GM19240 (cell line): ENCODE results near the gene PHLPP2.

Experiments
- DNase-seq: peaks from one replicate; pipeline ENCODE4 v3.0.0; 2011; ENCODE audit warnings: low spot score; ENCODE audit not compliant: insufficient read length

PHLPP2 gene

DNA sequence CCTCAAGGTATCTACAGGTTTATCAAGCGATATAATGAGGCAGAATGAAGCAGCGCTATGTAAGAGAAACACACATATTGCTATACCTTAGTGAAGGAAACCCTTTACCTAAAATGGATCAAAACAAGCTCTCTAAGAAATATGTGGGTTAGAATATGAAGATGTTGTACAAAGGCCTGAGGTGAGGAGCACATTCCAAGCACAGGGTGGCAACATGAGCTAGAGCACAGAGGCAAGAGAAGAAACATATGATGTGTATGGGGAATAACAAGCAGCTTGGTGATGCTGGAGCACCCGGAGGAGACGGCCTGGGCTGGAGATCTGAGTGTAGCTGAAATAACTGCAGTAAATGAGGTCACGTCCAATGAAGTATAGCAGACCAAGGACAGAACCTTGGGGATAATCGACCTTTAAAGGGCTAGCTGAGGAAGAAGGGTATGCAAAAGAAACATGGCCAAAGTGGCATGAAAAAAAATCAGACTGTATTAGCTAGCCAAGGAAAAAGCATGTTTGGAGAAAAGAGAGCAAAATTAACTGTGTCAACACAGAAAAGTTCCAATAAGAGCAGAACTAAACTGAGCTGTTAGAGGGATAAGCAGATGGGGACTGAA, 54.5 kb downstream of the PHLPP2 start:
- no peak for DNase-seq

DNA sequence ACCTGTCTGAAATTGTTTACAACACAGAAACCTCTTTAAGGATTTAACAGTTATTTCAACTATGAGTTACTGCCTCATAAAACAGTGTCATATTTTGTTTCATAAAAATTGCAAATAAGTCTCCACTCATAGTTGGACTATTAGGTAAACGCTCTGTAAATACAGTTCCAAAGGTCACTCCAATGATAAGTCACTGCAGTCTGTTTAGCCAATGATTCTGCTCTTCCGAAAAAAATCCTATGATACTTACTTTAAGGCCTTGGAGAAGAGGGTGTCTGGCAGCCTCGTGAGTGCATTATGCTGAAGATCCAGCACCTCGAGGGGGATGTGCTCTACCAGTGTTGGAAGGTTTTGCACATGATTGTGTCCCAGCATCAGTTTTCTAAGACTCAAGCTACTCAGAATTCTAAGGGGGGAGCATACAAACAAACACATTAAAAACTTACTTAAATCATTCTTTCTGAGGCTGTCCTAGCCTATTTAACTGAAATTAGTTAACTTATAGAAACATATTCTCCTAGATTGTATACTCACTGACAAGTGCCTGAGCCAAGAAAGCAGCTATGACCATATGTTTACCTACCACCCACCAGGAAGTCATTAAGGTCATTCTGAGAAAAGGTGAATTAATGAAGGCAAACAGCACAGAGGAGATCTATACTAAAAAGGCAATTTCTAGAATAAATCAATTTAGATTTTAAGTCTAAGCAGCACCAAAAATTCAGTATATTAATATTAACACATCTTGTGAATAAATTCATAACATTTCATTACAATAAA, 57.4 kb downstream of the PHLPP2 start:
- no peak for DNase-seq

DNA sequence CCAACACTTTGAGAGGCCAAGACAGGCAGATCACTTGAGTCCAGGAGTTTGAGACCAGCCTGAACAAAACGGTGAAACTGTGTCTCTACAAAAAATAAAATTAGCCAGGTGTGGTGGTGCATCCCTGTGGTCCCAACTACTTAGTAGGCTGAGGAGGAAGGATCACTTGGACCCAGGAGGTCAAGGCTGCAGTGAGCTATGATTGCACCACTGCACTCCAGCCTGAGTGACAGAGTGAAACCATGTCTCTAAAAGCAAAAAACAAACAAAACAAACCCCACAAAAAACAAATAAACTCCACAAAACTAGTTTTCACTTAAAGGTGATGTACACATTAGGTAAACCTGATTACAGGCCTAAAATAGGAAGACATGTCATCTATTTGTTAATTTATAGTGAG, 58.2 kb downstream of the PHLPP2 start:
- DNase-seq = no peak

DNA sequence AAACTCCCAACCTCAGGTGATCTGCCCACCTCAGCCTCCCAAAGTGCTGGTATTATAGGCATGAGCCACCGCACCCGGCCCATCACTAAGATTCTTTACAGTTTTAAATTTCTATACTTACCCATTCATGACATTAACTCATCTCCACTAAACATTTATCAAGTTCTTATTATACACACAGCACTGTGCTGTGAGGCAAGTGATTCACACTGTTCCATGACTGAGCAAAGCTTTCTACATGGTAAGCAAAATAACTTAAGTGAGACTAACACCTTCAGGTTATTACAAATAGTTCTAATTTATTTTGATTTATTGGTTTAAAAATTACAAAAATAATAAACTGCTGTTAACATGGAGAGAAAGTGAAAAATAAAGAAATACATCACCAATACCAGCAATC, 65.0 kb downstream of the PHLPP2 start:
- no peak for DNase-seq

DNA sequence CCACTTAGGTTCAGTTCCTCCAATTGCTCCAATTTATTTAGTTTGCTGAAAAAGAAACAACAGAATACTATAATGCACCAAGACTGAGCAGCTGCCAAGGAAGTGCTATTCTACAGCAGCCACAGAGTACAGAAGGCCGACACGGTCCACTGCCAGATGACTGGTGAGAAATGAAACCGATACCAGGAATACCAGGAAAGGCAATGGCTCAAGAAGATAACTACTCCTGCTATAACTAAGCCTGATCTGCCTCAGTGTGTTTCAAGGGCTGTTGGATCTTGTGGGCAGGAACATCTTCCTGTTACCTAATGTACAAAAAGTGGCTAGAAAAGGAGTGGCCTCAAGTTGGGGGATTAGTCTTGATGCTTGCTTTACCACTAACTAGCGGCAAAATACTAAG, 65.7 kb downstream of the PHLPP2 start:
- no peak for DNase-seq

DNA sequence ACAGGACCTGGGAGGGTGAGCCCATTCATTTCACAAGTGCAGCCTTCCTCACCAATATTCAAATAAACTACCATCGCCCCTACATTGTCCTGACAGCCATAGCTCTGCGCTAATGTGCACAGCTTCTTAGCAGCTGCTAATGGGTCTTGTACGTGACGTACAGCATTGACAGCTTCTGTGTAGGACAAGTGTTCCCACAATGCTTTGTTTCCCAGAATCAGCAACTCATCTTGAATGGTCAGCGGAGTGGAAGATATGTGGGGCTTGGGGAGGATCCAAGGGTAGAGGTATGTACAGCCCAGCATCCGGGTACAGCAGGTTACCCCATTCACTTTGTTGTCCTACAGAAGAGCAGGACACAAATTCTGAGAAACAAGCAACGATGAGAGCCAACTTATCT, 74.8 kb downstream of the PHLPP2 start:
- no peak for DNase-seq

DNA sequence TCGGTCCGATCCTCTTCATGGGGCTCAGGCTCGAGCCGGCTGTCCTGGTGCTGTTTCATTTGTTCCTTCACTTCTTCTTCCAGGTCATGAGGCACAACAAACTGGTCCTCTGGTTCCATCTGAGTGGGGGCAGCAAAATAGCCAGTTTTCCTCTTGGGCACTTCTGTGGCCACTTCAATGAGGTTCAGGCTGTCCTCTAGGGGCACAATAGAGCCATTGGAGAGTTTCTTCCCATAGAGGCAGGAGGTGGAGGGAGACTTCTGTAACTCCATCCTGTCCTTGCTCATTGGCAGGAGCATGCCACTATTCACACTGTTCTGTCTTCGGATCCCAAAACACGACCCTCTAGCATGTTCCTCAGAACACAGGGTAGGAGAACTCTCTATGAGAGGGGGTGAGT, 75.6 kb downstream of the PHLPP2 start:
- no peak for DNase-seq

DNA sequence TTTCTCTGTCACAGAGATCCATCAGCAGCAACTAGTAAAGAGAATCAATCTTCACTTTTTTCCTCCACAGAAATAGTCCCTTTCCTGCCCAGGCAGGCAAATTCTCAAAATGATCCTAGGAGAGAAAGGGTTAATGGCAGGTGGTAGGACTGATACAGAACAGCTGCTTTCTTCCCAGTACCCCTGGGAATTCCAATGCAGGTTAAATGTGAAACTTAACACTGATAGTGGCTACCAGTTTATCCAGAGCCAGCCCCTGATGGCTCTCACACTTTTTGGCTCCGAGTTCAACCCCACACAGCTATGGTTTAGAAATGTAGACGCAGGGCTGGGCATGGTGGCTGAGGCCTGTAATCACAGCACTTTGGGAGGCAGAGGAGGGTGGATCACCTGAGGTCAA, 76.3 kb downstream of the PHLPP2 start:
- DNase-seq = no peak

DNA sequence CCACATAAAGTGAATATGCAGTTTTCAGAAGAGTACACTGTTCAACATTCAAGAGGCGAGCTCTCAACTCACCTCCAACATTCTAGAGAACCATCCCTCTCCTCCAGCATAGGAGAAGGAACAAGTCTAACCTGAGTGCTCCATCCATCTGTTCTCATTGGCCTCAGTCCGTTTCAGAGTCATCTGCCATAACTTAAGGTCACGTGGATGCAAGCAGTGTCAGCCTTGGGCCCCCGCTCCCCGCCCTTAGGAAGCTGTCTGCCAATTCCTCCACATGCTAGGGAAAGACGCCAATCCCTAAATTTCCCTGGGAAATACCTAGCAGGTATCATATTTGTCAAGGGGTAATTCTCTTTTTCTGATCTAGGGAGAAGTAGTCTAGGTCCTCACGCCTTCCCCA, 77.1 kb downstream of the PHLPP2 start:
- DNase-seq = no peak

DNA sequence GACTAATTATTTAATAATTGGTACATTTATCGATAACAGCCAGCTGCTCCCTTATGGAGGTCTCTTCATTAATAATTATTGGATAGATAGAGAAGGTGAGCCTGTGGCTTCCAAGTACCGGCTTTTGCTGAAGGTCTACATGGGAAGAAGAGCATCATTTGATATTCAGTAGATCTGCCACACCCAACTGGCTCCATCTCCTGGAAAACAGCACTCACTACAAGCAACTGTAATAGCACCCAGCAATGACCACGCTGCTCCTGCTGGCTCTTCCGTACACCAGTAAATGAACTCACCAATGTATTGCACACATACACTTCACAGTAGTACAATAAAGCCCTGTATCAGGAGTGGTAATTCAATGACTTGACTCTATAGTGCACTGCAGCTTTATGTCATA, 79.1 kb downstream of the PHLPP2 start:
- DNase-seq = no peak

DNA sequence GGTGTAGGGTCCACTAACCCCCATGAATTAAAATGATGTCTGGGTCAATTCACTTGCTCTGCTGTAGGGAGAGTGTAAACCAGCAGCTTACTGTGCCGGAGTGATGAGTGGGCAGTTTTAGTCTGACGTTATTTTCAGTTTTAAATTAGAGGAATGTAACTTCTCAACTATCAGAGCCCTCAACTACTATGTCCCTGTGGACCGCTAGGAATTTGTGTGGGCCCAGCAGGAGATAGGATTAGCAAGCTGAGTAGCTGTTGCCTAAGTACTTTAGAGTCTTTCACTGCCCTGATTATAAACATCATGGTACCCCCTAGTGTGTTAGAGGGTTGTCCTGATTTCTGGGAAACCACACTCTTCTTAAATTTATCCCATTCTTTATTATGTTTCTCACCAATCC, 87.1 kb downstream of the PHLPP2 start:
- DNase-seq = no peak

DNA sequence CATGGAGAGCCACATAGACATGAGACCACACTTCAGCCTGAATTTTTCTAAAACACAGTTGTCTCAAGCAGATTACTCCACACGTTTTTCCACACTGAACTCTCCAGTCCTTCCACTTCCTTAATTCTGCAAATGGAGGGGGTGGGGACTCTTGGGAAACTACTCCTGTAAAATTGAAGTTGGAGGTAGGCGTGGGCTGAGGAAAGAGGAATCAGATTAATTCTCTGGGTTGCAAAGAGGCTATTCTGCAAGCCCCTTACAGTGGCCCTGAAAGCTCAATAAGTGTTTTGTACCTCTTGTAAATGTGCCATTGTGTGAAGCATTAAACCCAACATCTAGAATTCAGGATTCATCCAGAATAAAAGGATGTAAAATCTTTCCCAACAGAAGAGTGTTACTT, 88.9 kb downstream of the PHLPP2 start:
- no peak for DNase-seq

DNA sequence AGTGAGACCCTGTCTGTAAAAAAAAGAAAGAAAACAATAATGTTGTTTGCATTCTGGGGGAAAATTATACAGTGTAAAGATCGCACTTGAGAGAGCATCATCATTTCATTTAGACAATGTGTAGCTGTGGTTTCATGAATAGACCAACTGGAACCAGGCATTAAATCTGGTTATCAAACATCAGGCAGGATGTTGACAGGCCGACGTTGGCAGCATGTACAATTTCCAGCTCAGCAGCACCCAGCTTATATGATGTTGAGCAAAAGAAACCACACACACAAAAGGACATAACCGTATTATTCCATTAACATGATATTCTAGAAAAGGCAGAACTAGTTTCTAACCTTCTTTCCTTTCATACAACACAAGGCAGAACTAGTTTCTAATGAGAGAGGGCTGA, 92.7 kb downstream of the PHLPP2 start:
- DNase-seq = no peak

DNA sequence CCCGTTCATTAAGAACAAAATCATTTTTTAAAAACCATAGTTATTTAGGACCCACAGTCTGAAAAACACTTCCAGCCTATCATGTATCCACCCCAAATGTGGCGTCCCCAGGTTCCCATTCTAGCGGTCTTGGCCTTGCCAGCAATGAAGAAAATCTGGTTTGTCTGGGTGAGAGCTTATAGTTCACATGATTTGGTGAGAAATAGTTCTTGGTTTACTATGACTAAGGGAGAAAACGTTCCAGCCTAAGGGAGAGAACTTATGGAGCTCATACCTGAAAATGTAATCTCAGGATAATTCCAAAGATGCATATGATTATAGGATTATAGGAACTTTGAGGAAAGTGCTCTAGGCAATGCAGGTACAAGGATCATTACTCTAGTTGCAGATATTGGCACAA, 93.7 kb downstream of the PHLPP2 start:
- no peak for DNase-seq

DNA sequence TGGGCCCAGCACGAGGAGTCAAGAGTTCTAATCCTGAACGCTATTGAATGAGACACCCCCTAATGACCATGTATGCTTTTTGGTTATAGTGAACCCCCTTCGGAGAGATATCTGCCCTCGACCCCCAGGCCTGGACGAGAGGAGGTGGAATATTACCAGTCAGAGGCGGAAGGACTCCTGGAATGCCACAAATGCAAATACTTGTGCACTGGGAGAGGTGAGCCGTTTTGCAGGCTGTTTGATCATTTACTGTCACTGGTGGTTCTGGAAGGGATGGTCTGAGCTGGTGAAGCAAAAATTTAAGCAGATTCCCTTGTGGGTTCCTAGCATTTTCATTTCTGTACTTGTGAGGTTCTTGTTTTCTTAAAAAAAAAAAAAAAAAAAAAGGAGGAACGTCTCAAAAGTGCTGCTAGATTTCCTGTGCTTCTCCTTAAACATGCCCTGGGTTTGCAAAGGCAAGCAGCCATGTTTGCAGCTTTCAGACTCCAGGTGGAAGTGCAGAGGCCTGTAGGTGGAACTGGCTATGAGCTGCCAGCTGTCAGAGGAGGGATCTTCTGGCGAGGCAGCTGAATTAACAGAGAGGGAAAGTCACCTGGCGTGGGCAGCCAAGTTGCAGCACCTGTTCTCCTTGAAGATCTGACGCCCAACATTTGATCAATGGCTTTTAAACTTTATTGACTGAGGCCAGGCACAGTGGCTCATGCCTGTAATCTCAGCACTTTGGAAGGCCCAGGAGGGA, 95.1 kb downstream of the PHLPP2 start:
- no peak for DNase-seq

DNA sequence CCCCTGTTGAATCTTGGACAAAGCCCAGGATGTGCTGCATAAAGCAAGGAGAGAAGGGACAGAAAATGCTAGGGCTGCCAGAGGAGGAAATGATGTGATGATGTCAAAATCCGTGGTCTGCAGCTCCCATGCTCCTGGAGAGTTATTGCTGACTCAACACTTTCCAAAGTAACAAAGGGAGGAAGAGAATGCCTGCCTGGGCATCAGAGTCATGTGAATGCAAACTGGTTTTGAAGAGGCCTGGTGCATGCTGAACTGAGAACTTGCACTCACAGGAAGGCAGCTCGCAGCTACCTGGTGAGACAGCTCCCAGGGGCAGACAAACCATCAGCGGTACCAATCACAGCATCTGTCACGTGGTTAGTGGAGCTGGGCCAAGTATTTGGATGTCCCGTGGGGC, 95.7 kb downstream of the PHLPP2 start:
- no peak for DNase-seq

DNA sequence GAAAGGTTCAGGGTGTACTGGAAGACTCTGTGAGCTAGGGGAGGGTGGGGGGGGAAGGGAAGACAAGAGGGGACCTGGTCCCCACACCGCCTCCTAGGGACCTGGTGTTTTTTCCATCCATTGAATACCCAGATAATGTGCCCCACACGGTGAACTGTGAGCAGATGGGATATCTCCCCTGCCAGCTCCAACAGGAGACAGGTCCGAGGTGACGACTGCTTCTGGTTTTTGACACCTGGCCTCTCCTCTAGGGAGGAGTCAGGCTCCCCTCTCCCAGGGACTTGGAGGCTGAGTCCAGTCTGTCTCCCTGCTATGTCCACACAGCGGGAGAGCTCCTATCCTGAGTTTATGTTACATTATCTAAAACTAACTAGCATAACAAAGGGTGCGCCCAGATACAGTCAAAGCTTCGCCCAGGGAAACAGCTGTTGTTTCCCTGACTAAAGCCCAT, 96.7 kb downstream of the PHLPP2 start:
- no peak for DNase-seq

DNA sequence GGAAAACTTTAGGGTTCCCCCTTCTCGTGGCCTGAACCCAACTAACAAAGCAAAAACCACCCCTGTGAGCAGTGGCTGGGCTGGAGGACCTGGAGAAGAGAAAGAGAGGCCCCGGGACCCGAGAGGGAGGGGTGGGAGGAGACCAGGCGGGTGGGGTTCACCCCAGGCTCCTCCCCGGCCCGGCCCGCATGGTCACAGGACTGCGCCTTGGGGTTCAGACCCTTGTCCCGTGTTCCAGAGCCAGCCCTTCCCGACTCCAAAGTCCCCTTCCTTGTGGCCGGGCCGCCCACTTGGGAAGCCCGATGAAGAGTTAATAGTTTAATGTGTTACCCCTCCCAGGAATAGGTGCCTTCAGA, 97.7 kb downstream of the PHLPP2 start:
- no peak for DNase-seq

DNA sequence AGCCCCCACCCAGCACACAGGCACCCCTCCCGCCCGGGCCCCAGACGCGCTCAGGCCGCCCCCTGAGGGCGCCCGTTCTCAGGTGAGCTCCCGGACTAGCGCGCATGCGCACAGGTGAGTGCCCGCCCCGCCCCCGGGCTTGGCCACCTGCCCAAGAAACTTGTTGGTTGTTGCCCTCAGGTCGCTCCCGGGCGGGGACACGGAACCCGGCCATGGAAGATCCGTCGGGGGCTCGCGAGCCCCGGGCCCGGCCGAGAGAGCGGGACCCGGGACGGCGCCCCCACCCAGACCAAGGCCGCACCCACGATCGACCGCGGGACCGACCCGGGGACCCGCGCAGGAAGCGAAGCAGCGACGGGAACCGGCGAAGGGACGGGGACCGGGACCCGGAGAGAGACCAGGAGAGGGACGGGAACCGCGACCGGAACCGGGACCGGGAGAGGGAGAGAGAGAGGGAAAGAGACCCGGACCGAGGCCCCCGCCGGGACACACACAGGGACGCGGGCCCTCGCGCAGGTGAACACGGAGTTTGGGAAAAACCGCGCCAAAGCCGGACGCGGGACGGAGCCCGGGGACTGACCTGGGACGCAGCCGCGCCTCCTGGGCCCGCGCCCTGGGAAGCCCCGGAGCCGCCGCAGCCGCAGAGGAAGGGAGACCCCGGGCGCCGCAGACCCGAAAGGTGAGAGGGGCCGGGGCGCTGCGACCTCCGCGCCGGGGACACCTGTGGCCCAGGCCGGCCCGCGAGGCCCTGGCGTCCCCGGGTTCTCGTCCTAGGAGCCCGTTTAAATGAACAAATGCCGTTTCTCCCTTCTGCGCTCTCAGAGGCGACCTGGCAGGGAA, 98.3 kb downstream of the PHLPP2 start, which contains the start of gene MARVELD3:
MARVELD3 (plus strand) TSS at position 167 of the 840 bp plus-strand sequence; CDS start at position 213, 46 bp downstream.
- no peak for DNase-seq

DNA sequence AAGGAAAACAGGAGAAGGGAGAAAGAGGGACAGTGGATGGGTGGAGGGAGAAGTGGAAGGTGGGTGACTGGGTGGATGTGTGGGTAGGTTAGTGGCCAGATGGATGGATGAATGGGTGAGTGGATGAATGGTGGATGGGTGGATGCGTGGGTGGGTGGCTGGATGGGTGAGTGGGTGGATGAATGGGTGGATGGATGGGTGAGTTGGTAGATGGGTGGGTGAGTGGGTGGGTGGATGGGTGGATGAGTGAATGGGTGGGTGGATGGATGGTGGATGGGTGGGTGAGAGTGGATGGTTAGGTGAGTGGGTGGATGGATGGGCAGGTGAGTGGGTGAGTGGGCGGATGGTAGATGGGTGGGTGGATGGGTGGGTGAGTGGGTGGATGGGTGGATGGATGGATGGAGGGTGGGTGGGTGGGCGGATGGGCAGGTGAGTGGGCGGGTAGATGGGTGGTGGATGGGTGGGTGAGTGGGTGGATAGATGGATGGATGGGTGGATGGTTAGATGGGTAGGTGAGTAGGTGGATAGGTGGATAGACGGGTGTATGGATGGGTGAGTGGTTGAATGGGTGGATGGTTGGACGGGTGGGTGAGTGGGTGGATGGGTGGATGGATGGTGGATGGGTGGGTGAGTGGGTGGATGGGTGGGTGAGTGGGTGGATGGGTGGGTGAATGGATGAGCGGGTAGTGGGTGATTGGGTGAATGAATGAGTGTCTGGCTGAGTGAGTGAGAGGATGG, 99.2 kb downstream of the PHLPP2 start:
- no peak for DNase-seq

DNA sequence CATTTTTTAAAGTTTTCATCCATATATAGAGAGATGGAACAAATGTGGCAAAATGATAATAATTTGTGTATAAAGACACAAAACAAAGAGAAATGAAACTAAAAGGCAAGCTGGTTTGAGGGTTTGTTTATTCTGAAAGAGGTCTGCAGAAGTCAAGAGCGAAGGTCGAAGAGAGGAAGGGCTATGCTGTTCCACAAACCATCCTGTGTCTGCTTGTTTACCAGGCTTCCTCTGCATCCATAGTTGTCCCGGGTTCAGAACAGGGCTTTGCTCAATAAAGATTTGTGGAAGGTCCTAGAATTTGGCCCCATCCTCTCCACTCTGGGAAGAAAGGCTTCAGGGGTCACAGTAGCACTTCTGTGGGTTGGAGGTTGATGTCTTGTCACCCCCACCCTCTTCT, 100.9 kb downstream of the PHLPP2 start:
- no peak for DNase-seq
